K562 treated with DMSO at 1 percent for 48 hours (cell line): ENCODE results near the gene SPP1. TPM values are rescaled to one million over a fixed set of nuclear protein-coding genes. Genes with fewer than 3 reads are reported as not detected.

Experiments used
- total RNA-seq: library from RNA; unstranded; fragments of 300-600 nt; gene quantifications from 2 replicates; pipeline ENCODE4 v1.2.3, GENCODE V29; 2022; ENCODE audit warnings: low replicate concordance; ENCODE audit errors: extremely low read depth

The SPP1 gene
- not detected in 2 replicates for total RNA-seq

GRCh38 chr4:87975466-87975865 lies at the start of gene SPP1:
TSS of gene SPP1 (plus strand) at chr4:87975714. CDS start at chr4:87976896, 1,182 bp downstream.

GRCh38 chr4:88007304-88008121 lies 32.0 kb downstream of the SPP1 start, which contains the start of gene PKD2:
TSS of gene PKD2 (plus strand) at chr4:88007635. CDS start at chr4:88007734, 99 bp downstream.

Other genes starting within 250 kb of the SPP1 start
- not detected in 2 replicates for gene IBSP, start 176.2 kb upstream of the SPP1 start, total RNA-seq
- gene MEPE, start 142.7 kb upstream of the SPP1 start, total RNA-seq: not detected in 2 replicates
- not detected in 2 replicates for gene PKD2, start 31.9 kb downstream of the SPP1 start, total RNA-seq
- not detected in 2 replicates for gene ABCG2, start 182.9 kb downstream of the SPP1 start, total RNA-seq